Spleen (tissue), 7 donors: Measurements from ENCODE around the gene KIAA0040.

Source experiments
- POLR2A ChIP-seq, 3 donors: fragments of 450-650 bp; IDR thresholded peaks; one replicate each; pipeline ENCODE4 v1.5.1; 2017; ENCODE audit warnings: antibody characterized with exemption in 3 of 3, mild to moderate bottlenecking in 1 of 3
- POLR2AphosphoS5 ChIP-seq, 3 donors: sonication (generic); formaldehyde crosslinking; IDR thresholded peaks; one replicate each; pipeline ENCODE4 v1.5.1; 2017; ENCODE audit warnings: antibody characterized with exemption in 3 of 3
- TF ChIP-seq, protein P1 (sequence below), 11 experiments: fragments of 200-600 bp in 7 of 11; fragments of 450-650 bp in 4 of 11; sonication (generic) in 4 of 11; IDR thresholded peaks in 8 of 11; conservative IDR thresholded peaks in 3 of 11; 1 replicate in 7 of 11; 2 replicates in 4 of 11; pipeline versions ENCODE4 v1.4.0 to v1.8.0; 2016 to 2021; ENCODE audit warnings: antibody characterized with exemption in 11 of 11, inconsistent platforms in 4 of 11, mild to moderate bottlenecking in 1 of 11
- donor health status: DM: no; HTN: no; CAD: no; lungs with moderate emphysema.
- donor health status: DM: no; HTN: no; CAD: no.
- donor health status: DM: no; HTN: no; CAD: no.

- TF ChIP-seq POLR2AphosphoS5 (IDR thresholded peaks at IDR 0.05) (no peak), POLR2A (IDR thresholded peaks at IDR 0.05) (no peak)
- TF ChIP-seq, protein P1, sequence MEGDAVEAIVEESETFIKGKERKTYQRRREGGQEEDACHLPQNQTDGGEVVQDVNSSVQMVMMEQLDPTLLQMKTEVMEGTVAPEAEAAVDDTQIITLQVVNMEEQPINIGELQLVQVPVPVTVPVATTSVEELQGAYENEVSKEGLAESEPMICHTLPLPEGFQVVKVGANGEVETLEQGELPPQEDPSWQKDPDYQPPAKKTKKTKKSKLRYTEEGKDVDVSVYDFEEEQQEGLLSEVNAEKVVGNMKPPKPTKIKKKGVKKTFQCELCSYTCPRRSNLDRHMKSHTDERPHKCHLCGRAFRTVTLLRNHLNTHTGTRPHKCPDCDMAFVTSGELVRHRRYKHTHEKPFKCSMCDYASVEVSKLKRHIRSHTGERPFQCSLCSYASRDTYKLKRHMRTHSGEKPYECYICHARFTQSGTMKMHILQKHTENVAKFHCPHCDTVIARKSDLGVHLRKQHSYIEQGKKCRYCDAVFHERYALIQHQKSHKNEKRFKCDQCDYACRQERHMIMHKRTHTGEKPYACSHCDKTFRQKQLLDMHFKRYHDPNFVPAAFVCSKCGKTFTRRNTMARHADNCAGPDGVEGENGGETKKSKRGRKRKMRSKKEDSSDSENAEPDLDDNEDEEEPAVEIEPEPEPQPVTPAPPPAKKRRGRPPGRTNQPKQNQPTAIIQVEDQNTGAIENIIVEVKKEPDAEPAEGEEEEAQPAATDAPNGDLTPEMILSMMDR (IDR thresholded peaks at IDR 0.05 in 8 of 11, conservative IDR thresholded peaks at IDR 0.05 in 3 of 11) = no peak
These were observed 44.5 kb downstream of the KIAA0040 start for GRCh38 chr1:175148068-175148467.
